Fibroblast of lung (primary cell): ENCODE data around the gene PPFIA2. TPM values are rescaled to one million over a fixed set of nuclear protein-coding genes. Genes with fewer than 3 reads are reported as not detected.

Source experiments
- DNase-seq, 2 donors: peaks; one replicate each; pipeline versions ENCODE4 v3.0.0 to v3.0.0-alpha.2; 2010; ENCODE audit warnings: low read depth in 2 of 2
- H2AFZ ChIP-seq: 2 replicates; pipeline ENCODE4 v1.5.1; 2012; ENCODE audit warnings: low read length, control low read depth, inconsistent platforms
- H3K27ac ChIP-seq: 2 replicates; pipeline ENCODE4 v1.5.1; 2011; ENCODE audit warnings: low read length, control low read depth; ENCODE audit not compliant: insufficient read depth
- H3K27me3 ChIP-seq: 2 replicates; pipeline ENCODE4 v1.5.1; 2011; ENCODE audit warnings: mild to moderate bottlenecking, low read length; ENCODE audit not compliant: control insufficient read depth, insufficient read depth
- H3K36me3 ChIP-seq: 2 replicates; pipeline ENCODE4 v1.5.1; 2011; ENCODE audit warnings: low read length; ENCODE audit not compliant: control insufficient read depth, insufficient read depth
- H3K4me1 ChIP-seq: 2 replicates; pipeline ENCODE4 v1.5.1; 2011; ENCODE audit warnings: low read length; ENCODE audit not compliant: control insufficient read depth, insufficient read depth; ENCODE audit errors: extremely low read depth
- H3K4me2 ChIP-seq: 2 replicates; pipeline ENCODE4 v1.5.1; 2011; ENCODE audit warnings: low read length, control low read depth; ENCODE audit not compliant: insufficient read depth; ENCODE audit errors: extremely low read depth
- H3K4me3 ChIP-seq, 4 experiments: fragments of 200-600 bp in 1 of 4; sonication (generic) in 1 of 4; replicated peaks in 1 of 4; 2 replicates each; pipeline ENCODE4 v1.5.1; 2011 to 2016; ENCODE audit warnings: low read length in 4 of 4, low read depth in 3 of 4, mild to moderate bottlenecking in 3 of 4, control low read depth in 2 of 4, inconsistent platforms in 1 of 4, mixed read lengths in 1 of 4; ENCODE audit not compliant: insufficient read depth in 1 of 4; ENCODE audit errors: control extremely low read depth in 1 of 4
- H3K79me2 ChIP-seq: 2 replicates; pipeline ENCODE4 v1.5.1; 2012; ENCODE audit warnings: mild to moderate bottlenecking, low read length, inconsistent platforms; ENCODE audit not compliant: control insufficient read depth, insufficient read depth
- H3K9ac ChIP-seq: 2 replicates; pipeline ENCODE4 v1.5.1; 2011; ENCODE audit warnings: mild to moderate bottlenecking, low read length, control low read depth; ENCODE audit not compliant: insufficient read depth
- H3K9me3 ChIP-seq: 2 replicates; pipeline ENCODE4 v1.5.1; 2012; ENCODE audit warnings: low read depth, low read length; ENCODE audit not compliant: control insufficient read depth, insufficient read depth
- H4K20me1 ChIP-seq: 2 replicates; pipeline ENCODE4 v1.5.1; 2011; ENCODE audit warnings: low read length; ENCODE audit not compliant: control insufficient read depth, insufficient read depth; ENCODE audit errors: extremely low read depth
- CTCF ChIP-seq, 2 donors: IDR thresholded peaks in 1 of 2; conservative IDR thresholded peaks in 1 of 2; 1 replicate in 1 of 2; 2 replicates in 1 of 2; pipeline ENCODE4 v1.5.1; 2011 to 2012; ENCODE audit warnings: low read length in 2 of 2, control low read depth in 1 of 2, inconsistent platforms in 1 of 2, low read depth in 1 of 2, mild to moderate bottlenecking in 1 of 2
- EZH2 ChIP-seq: IDR thresholded peaks from 2 replicates; pipeline ENCODE4 v1.5.1; 2012; ENCODE audit warnings: low read length, control low read depth, mild to moderate bottlenecking; ENCODE audit errors: missing control alignments
- polyA plus RNA-seq, 2 donors: library from polyadenylated mRNA; depleted of rRNA in 1 of 2; stranded (reverse) in 1 of 2; unstranded in 1 of 2; fragments of >200 nt; gene quantifications; 2 replicates each; pipeline ENCODE4 v1.2.1, GENCODE V29; 2011 to 2012; ENCODE audit warnings: missing spikeins in 1 of 2
- total RNA-seq: library from RNA; depleted of rRNA; stranded (reverse); fragments of >200 nt; gene quantifications from 2 replicates; pipeline ENCODE4 v1.2.1, GENCODE V29; 2014

The PPFIA2 gene
- total and polyA plus RNA-seq, 2 donors (not counting 1 experiment from before 2014, with no cell fraction given), result 0.54 to 2.1 TPM

GRCh38 chr12:81627336-81628189 lies 131.6 kb downstream of the PPFIA2 start:
- H3K27ac ChIP-seq, result no peak overlapping the region
- H3K4me2 ChIP-seq, result peak overlapping the region; percentile 25
- H3K9ac ChIP-seq, result no peak overlapping the region
- peak overlapping the region; percentile 33 for H2AFZ ChIP-seq
- H3K4me1 ChIP-seq, result no peaks in the 10 kb centered on the region
- H3K27me3 ChIP-seq, result no peaks in the 10 kb centered on the region
- no peaks in the 10 kb centered on the region for H3K79me2 ChIP-seq
- no peaks in the 10 kb centered on the region for H3K9me3 ChIP-seq
- DNase-seq, result peak; percentile 51 to 70
- no peaks in the 10 kb centered on the region for H3K36me3 ChIP-seq
- H3K4me3 ChIP-seq, result no peak overlapping the region
- TF ChIP-seq CTCF (conservative IDR thresholded peaks at IDR 0.05 in 1 of 2, IDR thresholded peaks at IDR 0.05 in 1 of 2; ENCODE audit: low read depth in 1 of 2, low read length in 2 of 2) (peak; percentile 33 to 69), EZH2 (no peak)
- no peaks in the 10 kb centered on the region for H4K20me1 ChIP-seq

- no peak for TF ChIP-seq EZH2
- no peak for TF ChIP-seq CTCF (conservative IDR thresholded peaks at IDR 0.05 in 1 of 2, IDR thresholded peaks at IDR 0.05 in 1 of 2; ENCODE audit: low read depth in 1 of 2, low read length in 2 of 2)
- no peak overlapping the region for H2AFZ ChIP-seq
- H3K27me3 ChIP-seq, result no peaks in the 10 kb centered on the region
- H3K4me3 ChIP-seq, result no peak overlapping the region
- DNase-seq, result no peak
- H3K27ac ChIP-seq, result no peak overlapping the region
- no peaks in the 10 kb centered on the region for H3K36me3 ChIP-seq
- no peak overlapping the region for H3K9ac ChIP-seq
- no peak overlapping the region for H3K4me2 ChIP-seq
- H3K79me2 ChIP-seq, result no peaks in the 10 kb centered on the region
- H4K20me1 ChIP-seq, result no peaks in the 10 kb centered on the region
- no peaks in the 10 kb centered on the region for H3K9me3 ChIP-seq
- H3K4me1 ChIP-seq, result no peaks in the 10 kb centered on the region
These were observed 132.7 kb downstream of the PPFIA2 start for GRCh38 chr12:81626406-81626805.

- H3K36me3 ChIP-seq, result no peaks in the 10 kb centered on the region
- H3K4me3 ChIP-seq, result no peak overlapping the region
- H3K79me2 ChIP-seq, result no peaks in the 10 kb centered on the region
- no peaks in the 10 kb centered on the region for H4K20me1 ChIP-seq
- H3K27ac ChIP-seq, result no peak overlapping the region
- no peak overlapping the region for H2AFZ ChIP-seq
- no peaks in the 10 kb centered on the region for H3K4me1 ChIP-seq
- H3K27me3 ChIP-seq, result no peaks in the 10 kb centered on the region
- TF ChIP-seq EZH2, result no peak
- TF ChIP-seq CTCF (conservative IDR thresholded peaks at IDR 0.05 in 1 of 2, IDR thresholded peaks at IDR 0.05 in 1 of 2; ENCODE audit: low read depth in 1 of 2, low read length in 2 of 2), result no peak
- no peak overlapping the region for H3K4me2 ChIP-seq
- H3K9ac ChIP-seq, result no peak overlapping the region
- H3K9me3 ChIP-seq, result no peaks in the 10 kb centered on the region
- no peak for DNase-seq
These were observed 141.2 kb downstream of the PPFIA2 start for GRCh38 chr12:81617915-81618314.
